Trophoblast cell (in vitro differentiated cells and primary cell): ENCODE measurements around the gene CRYBA4.
A peak's percentile ranks its signal among the peaks of the same experiment; 100 is the strongest.
"Not testable (repeated sequence)": the region's sequence is repeated elsewhere in the genome, so short reads cannot be mapped to it uniquely, and the experiment has no call there.

Experiments used
- DNase-seq, 2 donors: peaks; one replicate each; pipeline ENCODE4 v3.0.0-alpha.2; 2016
- H2AFZ ChIP-seq: 2 replicates; pipeline ENCODE4 v1.6.1; 2013; ENCODE audit warnings: low read length, moderate library complexity, mild to moderate bottlenecking; ENCODE audit not compliant: insufficient read depth, poor library complexity
- H2AK5ac ChIP-seq: 2 replicates; pipeline ENCODE4 v1.6.1; 2013; ENCODE audit warnings: mild to moderate bottlenecking, low read length
- H2BK120ac ChIP-seq: 2 replicates; pipeline ENCODE4 v1.6.1; 2013; ENCODE audit warnings: low read length, mild to moderate bottlenecking, moderate library complexity; ENCODE audit not compliant: insufficient read depth, poor library complexity
- H2BK12ac ChIP-seq: 2 replicates; pipeline ENCODE4 v1.6.1; 2013; ENCODE audit warnings: mild to moderate bottlenecking, low read length, moderate library complexity
- H2BK5ac ChIP-seq: 2 replicates; pipeline ENCODE4 v1.6.1; 2013; ENCODE audit warnings: low read length, low read depth, moderate library complexity, mild to moderate bottlenecking; ENCODE audit not compliant: poor library complexity
- H3K14ac ChIP-seq: 2 replicates; pipeline ENCODE4 v1.6.1; 2013; ENCODE audit warnings: mild to moderate bottlenecking, low read length
- H3K18ac ChIP-seq: 2 replicates; pipeline ENCODE4 v1.6.1; 2013; ENCODE audit warnings: mild to moderate bottlenecking, low read length
- H3K23ac ChIP-seq: 2 replicates; pipeline ENCODE4 v1.6.1; 2013; ENCODE audit warnings: low read length
- H3K27ac ChIP-seq: 2 replicates; pipeline ENCODE4 v1.5.1; 2013; ENCODE audit warnings: low read depth, mild to moderate bottlenecking, inconsistent platforms, low read length, moderate library complexity
- H3K27me3 ChIP-seq: 2 replicates; pipeline ENCODE4 v1.6.1; 2013; ENCODE audit warnings: inconsistent platforms, mild to moderate bottlenecking, low read length, moderate library complexity; ENCODE audit not compliant: insufficient read depth
- H3K36me3 ChIP-seq, 2 experiments: 1 replicate in 1 of 2; 2 replicates in 1 of 2; pipeline ENCODE4 v1.6.1; 2013; ENCODE audit warnings: low read length in 2 of 2, mild to moderate bottlenecking in 2 of 2, moderate library complexity in 1 of 2; ENCODE audit not compliant: insufficient read depth in 2 of 2, control insufficient read depth in 1 of 2
- H3K4ac ChIP-seq: 2 replicates; pipeline ENCODE4 v1.6.1; 2013; ENCODE audit warnings: low read depth, mild to moderate bottlenecking, low read length, moderate library complexity
- H3K4me1 ChIP-seq, 2 experiments: 1 replicate in 1 of 2; 2 replicates in 1 of 2; pipeline ENCODE4 v1.6.1; 2013; ENCODE audit warnings: low read length in 2 of 2, mild to moderate bottlenecking in 2 of 2, moderate library complexity in 1 of 2; ENCODE audit not compliant: insufficient read depth in 2 of 2, control insufficient read depth in 1 of 2
- H3K4me2 ChIP-seq: 2 replicates; pipeline ENCODE4 v1.6.1; 2013; ENCODE audit warnings: inconsistent platforms, mild to moderate bottlenecking, low read length, moderate library complexity
- H3K4me3 ChIP-seq: 2 replicates; pipeline ENCODE4 v1.5.1; 2013; ENCODE audit warnings: mild to moderate bottlenecking, low read depth, low read length, inconsistent platforms
- H3K79me1 ChIP-seq: one replicate; pipeline ENCODE4 v1.6.1; 2013; ENCODE audit warnings: low read length
- H3K79me2 ChIP-seq: 2 replicates; pipeline ENCODE4 v1.6.1; 2013; ENCODE audit warnings: low read length, mild to moderate bottlenecking; ENCODE audit not compliant: control insufficient read depth, insufficient read depth, poor library complexity
- H3K9ac ChIP-seq: 2 replicates; pipeline ENCODE4 v1.6.1; 2013; ENCODE audit warnings: mild to moderate bottlenecking, low read length
- H3K9me3 ChIP-seq: 2 replicates; pipeline ENCODE4 v1.6.1; 2013; ENCODE audit warnings: low read depth, mild to moderate bottlenecking, control low read depth, inconsistent platforms, low read length; ENCODE audit not compliant: insufficient read depth
- H4K12ac ChIP-seq: 2 replicates; pipeline ENCODE4 v1.6.1; 2013; ENCODE audit warnings: low read depth, mild to moderate bottlenecking, low read length, moderate library complexity
- H4K8ac ChIP-seq: 2 replicates; pipeline ENCODE4 v1.6.1; 2013; ENCODE audit warnings: low read depth, mild to moderate bottlenecking, low read length, moderate library complexity
- H4K91ac ChIP-seq: one replicate; pipeline ENCODE4 v1.6.1; 2013; ENCODE audit warnings: low read depth, mild to moderate bottlenecking, low read length, moderate library complexity
- WGBS: extraction: QIAGEN DNeasy Blood & Tissue Kit; methylation state at CpG from one replicate; pipeline ENCODE4 v1.1.7; 2013; ENCODE audit warnings: missing lambda C conversion rate; ENCODE audit not compliant: insufficient read length, insufficient coverage; ENCODE audit errors: extremely low coverage; 5-methylcytosine and 5-hydroxymethylcytosine counted together

Gene CRYBA4

GRCh38 chr22:26610996-26611395, 10.8 kb upstream of the CRYBA4 start:
- peaks cover 1% of the 10 kb centered on the region for H3K9me3 ChIP-seq

GRCh38 chr22:26612652-26613051, 9.1 kb upstream of the CRYBA4 start:
- H3K9ac ChIP-seq = no peak overlapping the region
- no peaks in the 10 kb centered on the region for H3K36me3 ChIP-seq
- no peak overlapping the region for H3K14ac ChIP-seq
- no peak overlapping the region for H4K8ac ChIP-seq
- H2BK12ac ChIP-seq = no peak overlapping the region
- H2AK5ac ChIP-seq = no peak overlapping the region
- H4K12ac ChIP-seq = no peak overlapping the region
- H3K79me1 ChIP-seq = no peaks in the 10 kb centered on the region
- no peak overlapping the region for H2BK120ac ChIP-seq
- H3K27ac ChIP-seq = no peak overlapping the region
- peak overlapping the region; percentile 37 for H3K23ac ChIP-seq
- no peaks in the 10 kb centered on the region for H3K79me2 ChIP-seq
- H2AFZ ChIP-seq = no peak overlapping the region
- WGBS = no CpG with 5 or more reads among the region's 4 CpGs
- H3K18ac ChIP-seq = no peak overlapping the region
- H3K9me3 ChIP-seq = peaks cover 2% of the 10 kb centered on the region
- H4K91ac ChIP-seq = no peak overlapping the region
- no peak overlapping the region for H2BK5ac ChIP-seq
- no peaks in the 10 kb centered on the region for H3K27me3 ChIP-seq
- no peak overlapping the region for H3K4ac ChIP-seq
- H3K4me2 ChIP-seq = no peak overlapping the region
- H3K4me1 ChIP-seq = no peaks in the 10 kb centered on the region
- no peak overlapping the region for H3K4me3 ChIP-seq
- DNase-seq = no peak

More at GRCh38 chr22:26610996-26611395, 10.8 kb upstream of the CRYBA4 start:
- H3K9ac ChIP-seq = no peak overlapping the region
- no peak overlapping the region for H3K14ac ChIP-seq
- no peak overlapping the region for H2BK12ac ChIP-seq
- no peak overlapping the region for H2AK5ac ChIP-seq
- H2BK120ac ChIP-seq = no peak overlapping the region
- no peak for DNase-seq
- H2BK5ac ChIP-seq = no peak overlapping the region
- no peak overlapping the region for H4K91ac ChIP-seq
- H3K79me2 ChIP-seq = no peaks in the 10 kb centered on the region
- no peak overlapping the region for H3K4ac ChIP-seq
- no peaks in the 10 kb centered on the region for H3K79me1 ChIP-seq
- no peak overlapping the region for H4K8ac ChIP-seq
- no CpG with 5 or more reads among the region's 2 CpGs for WGBS
- no peak overlapping the region for H3K4me3 ChIP-seq
- H2AFZ ChIP-seq = no peak overlapping the region
- no peaks in the 10 kb centered on the region for H3K27me3 ChIP-seq
- H3K4me2 ChIP-seq = no peak overlapping the region
- no peak overlapping the region for H4K12ac ChIP-seq
- no peak overlapping the region for H3K23ac ChIP-seq
- no peak overlapping the region for H3K27ac ChIP-seq
- no peaks in the 10 kb centered on the region for H3K36me3 ChIP-seq
- H3K4me1 ChIP-seq = no peaks in the 10 kb centered on the region
- no peak overlapping the region for H3K18ac ChIP-seq

GRCh38 chr22:26613753-26614152, 8.0 kb upstream of the CRYBA4 start:
- not testable (repeated sequence) for H3K79me1 ChIP-seq, H2BK12ac ChIP-seq, H3K36me3 ChIP-seq, H3K14ac ChIP-seq, H3K4ac ChIP-seq, H3K4me2 ChIP-seq, H2AFZ ChIP-seq, H2BK5ac ChIP-seq, H3K4me1 ChIP-seq, H4K91ac ChIP-seq, H2AK5ac ChIP-seq, H4K12ac ChIP-seq, H3K9me3 ChIP-seq, H3K27ac ChIP-seq, H3K9ac ChIP-seq, H3K79me2 ChIP-seq, H2BK120ac ChIP-seq, H3K23ac ChIP-seq, H3K4me3 ChIP-seq, H4K8ac ChIP-seq, H3K18ac ChIP-seq, H3K27me3 ChIP-seq, DNase-seq
- WGBS = no CpG with 5 or more reads among the region's 10 CpGs

- no CpG with 5 or more reads among the region's 14 CpGs for WGBS
- H3K9ac ChIP-seq = no peak overlapping the region
- no peaks in the 10 kb centered on the region for H3K4me1 ChIP-seq
These were observed 7.4 kb upstream of the CRYBA4 start for GRCh38 chr22:26614322-26614721.

More at GRCh38 chr22:26614322-26614721, 7.4 kb upstream of the CRYBA4 start:
- H3K79me1 ChIP-seq = no peaks in the 10 kb centered on the region
- no peak overlapping the region for H3K18ac ChIP-seq
- no peak overlapping the region for H2AK5ac ChIP-seq
- H2BK12ac ChIP-seq = no peak overlapping the region
- no peak overlapping the region for H3K14ac ChIP-seq
- no peaks in the 10 kb centered on the region for H3K27me3 ChIP-seq
- no peak overlapping the region for H3K27ac ChIP-seq
- H3K4me3 ChIP-seq = no peak overlapping the region
- H3K36me3 ChIP-seq = no peaks in the 10 kb centered on the region
- no peak for DNase-seq
- H2BK5ac ChIP-seq = no peak overlapping the region
- no peak overlapping the region for H3K4me2 ChIP-seq
- peaks cover 2% of the 10 kb centered on the region for H3K9me3 ChIP-seq
- H4K12ac ChIP-seq = no peak overlapping the region
- no peak overlapping the region for H4K91ac ChIP-seq
- H2BK120ac ChIP-seq = no peak overlapping the region
- no peak overlapping the region for H4K8ac ChIP-seq
- H2AFZ ChIP-seq = no peak overlapping the region
- H3K23ac ChIP-seq = no peak overlapping the region
- no peaks in the 10 kb centered on the region for H3K79me2 ChIP-seq
- H3K4ac ChIP-seq = no peak overlapping the region
